Kidney glomerular epithelial cell (primary cell): Measurements from ENCODE around the gene DDX10.

Experiments
- DNase-seq: peaks from one replicate; lab custom pipeline; 2025; lab: John Stamatoyannopoulos, UW

DDX10 gene

DNA sequence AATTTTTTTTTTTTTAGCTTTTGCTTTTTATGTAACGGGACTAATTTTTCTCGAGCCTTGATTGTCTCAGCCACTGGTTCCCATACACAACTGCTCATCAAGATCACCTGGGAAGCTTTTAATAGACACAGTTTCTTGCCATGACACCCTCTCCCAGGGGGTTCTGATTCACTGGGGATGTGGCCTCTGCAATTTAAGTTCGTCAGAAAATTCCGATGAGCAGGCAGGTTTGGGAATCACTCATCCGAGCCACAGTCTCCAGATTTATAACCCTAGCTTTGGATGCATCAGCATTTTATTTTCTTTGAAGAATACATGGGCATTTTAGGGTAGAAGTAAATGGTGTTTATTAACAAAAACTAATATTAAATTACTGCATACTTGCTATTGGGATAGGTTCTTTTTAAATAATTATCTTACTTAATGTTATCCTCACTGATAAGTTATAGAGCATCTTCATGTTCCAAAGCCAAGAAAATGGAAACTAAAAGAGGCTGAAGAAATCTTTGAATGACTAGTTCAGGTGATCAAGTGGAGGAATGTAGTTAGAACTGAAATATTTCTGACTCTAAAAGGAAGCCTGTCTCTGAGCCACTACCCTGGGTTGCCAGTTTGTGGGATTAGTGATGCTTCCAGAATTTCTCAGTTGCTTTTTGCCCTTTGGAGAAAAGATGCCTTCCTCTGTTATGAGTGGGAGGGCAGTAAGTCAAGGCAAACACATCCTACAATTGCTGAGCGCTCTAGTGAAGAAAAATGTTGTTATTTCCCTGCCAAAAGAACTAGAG lies 319.0 kb downstream of the DDX10 start:
- DNase-seq, result peak; percentile 80

- DNase-seq, result no peak
Observed at GRCh38 chr11:108984523-108984922, 319.7 kb downstream of the DDX10 start.

DNA sequence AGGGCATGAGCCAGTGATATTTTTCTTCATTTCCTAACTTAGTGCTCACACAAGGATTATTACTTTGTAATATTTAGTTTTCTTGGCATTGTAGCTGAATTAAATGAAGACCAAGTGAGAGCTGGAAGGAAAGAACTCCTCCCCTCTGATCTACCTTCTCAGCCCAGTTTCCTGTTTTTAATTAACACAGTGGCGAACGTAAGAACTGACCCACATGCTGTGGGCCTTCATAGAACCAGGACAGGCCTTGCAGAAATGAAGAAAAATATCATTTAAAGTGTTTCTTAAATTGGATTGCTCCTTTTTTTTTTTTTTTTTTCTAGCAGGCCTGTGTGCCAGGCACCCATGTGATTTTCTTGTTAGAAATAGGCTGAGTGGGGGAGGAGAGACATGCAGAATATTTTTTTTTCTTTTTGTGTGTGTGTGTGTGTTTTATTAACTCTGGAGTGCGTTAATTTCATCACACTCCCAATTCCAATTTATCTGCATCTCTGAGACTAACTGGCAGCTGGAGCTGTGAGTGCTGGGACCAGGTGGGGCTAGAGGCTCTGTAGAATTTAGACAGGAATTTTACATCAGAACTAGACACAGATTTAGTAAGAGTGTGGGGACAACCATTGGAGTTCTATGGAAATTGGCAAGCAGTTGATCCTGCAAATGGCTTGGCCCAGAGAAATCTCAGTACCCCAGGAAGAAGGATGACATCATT lies 320.5 kb downstream of the DDX10 start:
- no peak for DNase-seq

DNA sequence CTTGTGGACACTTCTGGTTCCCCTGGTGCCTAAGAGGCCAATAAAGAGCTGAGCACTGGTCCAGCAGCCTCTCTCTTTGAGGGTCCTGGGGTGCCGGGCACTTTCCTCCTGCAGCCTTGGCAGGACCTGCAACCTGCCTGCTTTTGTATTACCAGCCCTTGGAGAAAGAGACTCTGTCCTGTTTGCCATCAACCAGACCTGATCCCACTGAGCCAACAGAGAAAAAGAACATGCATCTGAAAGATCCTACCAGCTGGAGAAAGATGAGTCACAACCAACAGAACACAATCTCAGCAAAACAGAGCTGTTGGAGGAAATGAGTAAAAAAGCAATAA lies 321.0 kb downstream of the DDX10 start:
- no peak for DNase-seq
